Measurements from ENCODE around the gene HSD17B4. TPM values are rescaled to one million over a fixed set of nuclear protein-coding genes. Genes with fewer than 3 reads are reported as not detected.
"Not testable (repeated sequence)": the region's sequence is repeated elsewhere in the genome, so short reads cannot be mapped to it uniquely, and the experiment has no call there.

Gene HSD17B4
- total RNA-seq, 1 experiment from 2014 or later: 163 TPM

GRCh38 chr5:119449882-119450281 is 2.4 kb upstream of the HSD17B4 start:
- TF ChIP-seq CTCF (IDR thresholded peaks at IDR 0.05; ENCODE audit: unreplicated experiment): no peak
- no peaks in the 10 kb centered on the region for H3K36me3 Mint-ChIP-seq (ENCODE audit: insufficient read depth, unreplicated experiment)
- H3K9me3 Mint-ChIP-seq (ENCODE audit: unreplicated experiment): peaks cover 7% of the 10 kb centered on the region
- no peak for DNase-seq (ENCODE audit: unreplicated experiment)
- intact Hi-C loops (cut with micrococcal nuclease): no loop called here
- POLR2A ChIA-PET: interaction anchor here (0.6 kb wide), 1 partner anchor 22 kb away, joined by 3 read pairs; no protein-coding TSS in a partner anchor
- no TSS peak for BruUV-seq (replicated peaks)
- H3K27me3 Mint-ChIP-seq (ENCODE audit: insufficient read depth, unreplicated experiment): no peaks in the 10 kb centered on the region
- no peak overlapping the region for H3K27ac Mint-ChIP-seq (ENCODE audit: low read depth, unreplicated experiment)
- CTCF ChIA-PET: interaction anchor here (0.6 to 1.2 kb wide), 3 partner anchors 38 to 479 kb away, joined by 3 to 4 read pairs (median 3); no protein-coding TSS in a partner anchor
- H3K4me3 Mint-ChIP-seq (ENCODE audit: unreplicated experiment): no peak overlapping the region
- H3K4me1 Mint-ChIP-seq (ENCODE audit: insufficient read depth, unreplicated experiment): peaks cover 13% of the 10 kb centered on the region

- H3K4me3 Mint-ChIP-seq (ENCODE audit: unreplicated experiment); BruUV-seq (replicated peaks); H3K27ac Mint-ChIP-seq (ENCODE audit: low read depth, unreplicated experiment); H3K9me3 Mint-ChIP-seq (ENCODE audit: unreplicated experiment); DNase-seq (ENCODE audit: unreplicated experiment); H3K36me3 Mint-ChIP-seq (ENCODE audit: insufficient read depth, unreplicated experiment); intact Hi-C loops (cut with micrococcal nuclease); H3K27me3 Mint-ChIP-seq (ENCODE audit: insufficient read depth, unreplicated experiment): not testable (repeated sequence)
- ChIA-PET POLR2A (interaction anchor here (0.7 to 2.2 kb wide), 2 partner anchors 12 to 47 kb away, joined by 3 to 6 read pairs; no protein-coding TSS in a partner anchor), CTCF (interaction anchor here (0.7 kb wide), 1 partner anchor 479 kb away, joined by 4 read pairs; no protein-coding TSS in a partner anchor)
- peaks cover 13% of the 10 kb centered on the region for H3K4me1 Mint-ChIP-seq (ENCODE audit: insufficient read depth, unreplicated experiment)
Measured at GRCh38 chr5:119450627-119451026, 1.7 kb upstream of the HSD17B4 start.

- no peak for DNase-seq (ENCODE audit: unreplicated experiment)
- Mint-ChIP-seq H3K4me3 (ENCODE audit: unreplicated experiment) (peak overlapping the region; percentile 87), H3K27me3 (ENCODE audit: insufficient read depth, unreplicated experiment) (no peaks in the 10 kb centered on the region), H3K36me3 (ENCODE audit: insufficient read depth, unreplicated experiment) (peaks cover 4% of the 10 kb centered on the region), H3K4me1 (ENCODE audit: insufficient read depth, unreplicated experiment) (peaks cover 13% of the 10 kb centered on the region), H3K9me3 (ENCODE audit: unreplicated experiment) (peaks cover 7% of the 10 kb centered on the region), H3K27ac (ENCODE audit: low read depth, unreplicated experiment) (no peak overlapping the region)
- no TSS peak for BruUV-seq (replicated peaks)
- ChIA-PET POLR2A (interaction anchor here (0.6 to 3.6 kb wide), 15 partner anchors 11 to 464 kb away, joined by 3 to 41 read pairs (median 5); partner anchors contain the start of gene DTWD2), CTCF (interaction anchor here (0.6 to 2.6 kb wide), 7 partner anchors 17 to 493 kb away, joined by 3 to 13 read pairs (median 4); no protein-coding TSS in a partner anchor)
- no peak for TF ChIP-seq CTCF (IDR thresholded peaks at IDR 0.05; ENCODE audit: unreplicated experiment)
- intact Hi-C loops (cut with micrococcal nuclease): no loop called here
Measured at GRCh38 chr5:119451561-119451960, 736 bp upstream of the HSD17B4 start.

- BruUV-seq (replicated peaks): no TSS peak
- Mint-ChIP-seq H3K4me1 (ENCODE audit: insufficient read depth, unreplicated experiment) (peaks cover 13% of the 10 kb centered on the region), H3K27me3 (ENCODE audit: insufficient read depth, unreplicated experiment) (no peaks in the 10 kb centered on the region), H3K36me3 (ENCODE audit: insufficient read depth, unreplicated experiment) (peaks cover 5% of the 10 kb centered on the region), H3K27ac (ENCODE audit: low read depth, unreplicated experiment) (peak overlapping the region; percentile 82), H3K9me3 (ENCODE audit: unreplicated experiment) (peaks cover 7% of the 10 kb centered on the region), H3K4me3 (ENCODE audit: unreplicated experiment) (peak overlapping the region; percentile 87)
- ChIA-PET CTCF (interaction anchor here (0.7 to 2.6 kb wide), 7 partner anchors 17 to 492 kb away, joined by 3 to 13 read pairs (median 4); no protein-coding TSS in a partner anchor), POLR2A (interaction anchor here (0.6 to 3.6 kb wide), 16 partner anchors 11 to 464 kb away, joined by 3 to 41 read pairs (median 4); partner anchors contain the start of gene DTWD2)
- DNase-seq (ENCODE audit: unreplicated experiment): no peak
- intact Hi-C loops (cut with micrococcal nuclease): no loop called here
- no peak for TF ChIP-seq CTCF (IDR thresholded peaks at IDR 0.05; ENCODE audit: unreplicated experiment)
Measured at GRCh38 chr5:119452060-119452372, 281 bp upstream of the HSD17B4 start.
